ENCODE data around the gene GALNT2.
A peak's percentile ranks its signal among the peaks of the same experiment; 100 is the strongest.

The GALNT2 gene

DNA sequence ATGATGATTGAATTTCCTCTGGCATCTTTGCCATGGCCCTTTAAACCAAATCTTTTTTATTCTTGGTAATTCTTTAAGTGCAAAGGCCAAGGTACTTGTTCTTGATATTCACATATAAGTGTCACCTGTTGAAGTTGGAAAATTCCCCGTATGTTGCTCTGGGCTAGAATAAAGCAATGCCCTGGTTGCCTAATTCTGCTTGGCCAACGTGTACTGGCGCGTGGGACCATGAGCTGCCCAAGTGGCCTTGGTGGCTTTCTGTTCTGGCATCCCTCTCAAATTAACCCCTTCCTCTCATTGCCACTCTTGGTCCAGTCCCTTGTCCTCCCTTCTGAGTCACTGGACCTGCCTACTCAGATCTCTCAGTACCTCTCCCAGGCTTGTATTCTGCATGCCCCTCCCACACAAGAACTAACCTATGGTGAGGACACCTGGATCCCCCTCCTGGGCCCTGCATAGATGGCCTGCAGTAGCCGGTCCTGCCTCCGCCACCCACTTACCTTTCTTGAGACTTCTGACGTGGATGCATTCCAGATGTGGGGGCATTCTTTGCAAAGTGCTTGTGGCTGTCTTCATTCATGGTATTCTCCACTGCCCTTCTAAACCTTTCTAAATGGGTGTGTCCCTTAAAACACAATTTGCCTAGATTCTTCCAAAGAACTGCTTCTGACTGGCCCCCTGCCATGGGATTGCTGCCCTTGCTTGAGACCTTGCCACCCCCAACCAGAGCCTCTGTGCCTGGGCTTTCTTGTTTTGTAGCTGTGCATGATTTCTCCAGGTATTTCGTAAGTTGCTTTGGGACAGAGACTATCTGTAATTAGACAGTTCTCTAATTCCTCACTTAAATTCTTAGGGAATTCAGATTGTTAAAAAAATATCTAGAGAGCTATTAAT lies 152.4 kb downstream of the GALNT2 start:
- no peak for DNase-seq

DNA sequence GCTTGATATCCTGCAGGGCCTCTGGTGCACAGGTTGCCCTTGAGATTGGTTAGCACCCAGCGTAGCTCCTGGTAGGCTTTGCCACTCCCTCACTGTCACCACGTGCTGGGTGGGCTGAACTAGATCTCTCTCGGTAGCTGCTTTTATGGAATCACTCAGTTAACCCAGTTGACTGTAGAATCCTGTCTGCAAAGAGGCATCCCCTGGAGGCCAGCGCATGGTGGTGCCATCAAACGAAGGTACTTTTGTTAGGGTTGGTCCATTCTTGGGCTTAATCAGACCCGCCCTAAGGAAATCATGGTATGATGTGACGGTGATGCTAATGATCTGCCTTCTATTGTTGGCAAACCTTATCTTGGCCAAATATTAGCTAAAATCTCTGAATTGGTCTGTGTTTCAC lies 153.4 kb downstream of the GALNT2 start:
- DNase-seq: no peak

- no peak for DNase-seq
Observed at GRCh38 chr1:230220907-230221306, 153.9 kb downstream of the GALNT2 start.

DNA sequence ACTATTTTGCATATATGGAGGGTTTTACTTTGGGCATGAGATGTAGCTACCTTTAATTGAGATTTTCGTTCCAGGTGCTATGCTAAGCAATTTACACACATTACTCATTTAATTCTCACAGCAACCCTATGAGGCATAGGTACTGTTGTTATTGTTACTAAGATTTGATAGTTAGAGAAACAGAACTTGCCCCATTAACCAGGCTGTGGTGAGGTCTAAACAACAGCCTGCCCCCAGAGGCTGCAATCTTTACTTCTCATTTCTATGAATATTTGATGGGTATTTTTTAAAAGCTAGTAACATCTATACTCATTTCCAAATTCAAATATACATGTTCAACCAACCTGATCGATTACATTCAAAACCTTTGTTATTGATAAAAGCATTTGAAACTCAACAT lies 155.6 kb downstream of the GALNT2 start:
- DNase-seq: peak; percentile 37

- DNase-seq: no peak
Observed at GRCh38 chr1:230224101-230224960, 157.3 kb downstream of the GALNT2 start.

- no peak for DNase-seq
Observed at GRCh38 chr1:230226007-230226800, 159.2 kb downstream of the GALNT2 start.

- DNase-seq: no peak
Observed at GRCh38 chr1:230226814-230227213, 159.8 kb downstream of the GALNT2 start.

DNA sequence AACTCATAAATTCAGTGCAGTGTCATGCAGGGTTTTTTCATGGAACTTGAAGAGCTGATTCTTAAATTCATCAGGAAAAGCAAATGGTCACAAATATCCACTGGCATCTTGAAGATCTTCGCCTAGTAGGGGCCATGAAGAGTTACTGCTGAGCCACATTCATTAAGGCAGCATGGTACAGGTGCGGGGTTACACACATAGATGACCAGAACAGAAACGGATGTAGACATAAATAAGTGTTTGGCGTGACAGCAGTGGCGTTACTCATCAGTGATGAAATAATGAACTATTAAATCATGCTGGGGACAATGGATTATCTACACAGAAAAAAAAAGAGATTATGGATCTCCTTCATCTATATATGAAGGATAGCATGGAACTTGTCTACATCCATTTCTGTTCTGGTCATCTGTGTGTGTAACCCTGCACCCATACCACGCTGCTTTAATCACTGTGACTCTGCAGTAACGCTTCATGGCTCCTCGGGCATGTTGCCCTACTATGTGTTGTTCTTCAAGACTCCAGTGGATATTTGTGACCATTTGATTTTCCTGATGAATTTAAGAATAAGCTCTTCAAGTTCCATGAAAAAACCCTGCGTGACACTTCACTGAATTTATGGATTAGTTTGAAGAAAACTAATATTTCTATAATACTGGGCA lies 161.3 kb downstream of the GALNT2 start:
- no peak for DNase-seq

GRCh38 chr1:230230273-230230672 lies 163.2 kb downstream of the GALNT2 start:
- DNase-seq: no peak

GRCh38 chr1:230230948-230231773 lies 164.1 kb downstream of the GALNT2 start:
- DNase-seq: no peak

DNA sequence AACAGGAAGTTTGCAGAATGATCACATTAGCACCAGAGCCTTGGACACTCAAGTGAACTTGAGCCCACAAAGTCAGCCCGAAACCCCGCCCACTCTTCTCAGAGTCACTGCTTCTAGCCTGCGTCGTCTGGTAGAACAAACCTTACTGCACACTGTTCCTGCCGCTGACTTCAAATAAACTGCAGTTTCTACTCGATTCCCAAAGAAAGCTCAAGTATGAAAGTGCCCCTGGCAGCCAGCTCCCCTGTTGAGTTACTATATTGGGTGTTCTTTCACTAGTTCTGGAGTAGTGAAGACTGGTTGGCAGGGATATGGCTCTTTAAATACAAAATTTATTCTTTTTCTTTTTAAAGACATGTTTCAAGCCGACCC lies 164.7 kb downstream of the GALNT2 start:
- DNase-seq: peak; percentile 7

- no peak for DNase-seq
Observed at GRCh38 chr1:230232371-230232771, 165.3 kb downstream of the GALNT2 start.

DNA sequence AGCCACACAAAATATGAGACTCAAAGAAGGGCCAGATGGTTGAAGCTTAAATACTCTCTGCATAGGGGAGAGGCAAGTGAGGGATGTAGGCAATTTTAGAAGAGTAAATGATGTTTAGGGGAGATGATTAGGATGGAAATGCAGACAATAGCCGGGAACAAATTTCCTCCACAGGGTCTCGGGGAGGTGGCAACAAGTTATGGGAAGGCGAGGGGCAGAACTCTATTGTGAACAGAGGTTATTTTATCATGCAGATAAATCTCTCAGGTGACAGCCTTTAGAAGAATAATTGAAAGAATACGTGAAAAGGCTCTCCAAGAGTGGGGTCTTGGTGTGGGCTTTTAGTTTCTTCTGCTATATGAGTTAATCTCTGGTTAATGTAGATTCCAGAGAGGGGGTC lies 166.7 kb downstream of the GALNT2 start:
- DNase-seq: no peak

- no peak for DNase-seq
Observed at GRCh38 chr1:230235876-230236275, 168.8 kb downstream of the GALNT2 start.

DNA sequence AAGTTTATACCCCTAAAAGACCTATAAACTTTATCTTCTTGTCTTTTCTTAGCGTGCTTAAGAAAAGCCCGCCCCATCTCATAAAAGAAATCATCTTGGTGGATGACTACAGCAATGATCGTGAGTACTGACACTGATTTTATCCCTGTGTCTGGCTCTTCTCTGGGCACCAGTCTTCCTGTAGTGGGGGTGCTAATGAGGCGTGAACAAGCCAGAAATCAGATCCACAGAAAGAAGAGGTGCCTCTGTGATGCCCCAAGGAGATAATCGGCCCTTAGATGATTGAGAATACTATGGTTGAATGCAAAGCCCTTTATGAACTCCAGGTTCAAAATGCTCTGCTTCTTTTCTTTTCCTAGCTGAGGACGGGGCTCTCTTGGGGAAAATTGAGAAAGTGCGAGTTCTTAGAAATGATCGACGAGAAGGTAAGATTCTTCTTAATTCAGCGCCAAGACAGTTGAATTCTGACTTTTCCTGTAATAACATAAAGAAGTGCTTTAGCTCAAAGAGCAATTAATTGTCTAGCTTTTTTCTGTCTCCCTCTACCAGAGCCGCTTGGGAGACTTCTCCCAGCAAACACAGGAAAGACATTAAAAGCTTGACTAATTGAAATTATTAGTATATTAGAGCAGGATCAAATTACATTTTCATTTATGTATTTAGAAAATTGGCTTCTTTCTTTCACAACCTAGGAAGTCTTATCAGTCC lies 169.4 kb downstream of the GALNT2 start:
- no peak for DNase-seq

DNA sequence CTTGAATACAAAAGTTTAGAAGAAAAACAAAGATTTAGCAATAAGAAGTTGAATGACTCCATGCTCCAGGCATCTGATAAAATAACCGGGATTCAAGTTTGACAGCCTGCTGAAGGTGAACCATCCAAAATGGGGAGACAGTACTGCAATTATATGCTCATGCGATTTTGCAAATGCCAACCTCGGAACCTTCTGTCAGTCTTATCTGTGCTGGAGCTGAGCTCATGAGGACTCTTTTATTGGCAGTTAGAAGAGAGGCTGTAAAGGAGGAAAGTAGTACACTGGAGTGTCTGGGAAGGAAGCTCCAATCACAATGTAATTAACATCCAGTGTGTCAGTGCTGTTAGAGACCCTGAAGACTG lies 170.0 kb downstream of the GALNT2 start:
- no peak for DNase-seq

GRCh38 chr1:230237805-230238204 lies 170.8 kb downstream of the GALNT2 start:
- no peak for DNase-seq

- DNase-seq: peak; percentile 16
Observed at GRCh38 chr1:230240446-230241086, 173.5 kb downstream of the GALNT2 start.

DNA sequence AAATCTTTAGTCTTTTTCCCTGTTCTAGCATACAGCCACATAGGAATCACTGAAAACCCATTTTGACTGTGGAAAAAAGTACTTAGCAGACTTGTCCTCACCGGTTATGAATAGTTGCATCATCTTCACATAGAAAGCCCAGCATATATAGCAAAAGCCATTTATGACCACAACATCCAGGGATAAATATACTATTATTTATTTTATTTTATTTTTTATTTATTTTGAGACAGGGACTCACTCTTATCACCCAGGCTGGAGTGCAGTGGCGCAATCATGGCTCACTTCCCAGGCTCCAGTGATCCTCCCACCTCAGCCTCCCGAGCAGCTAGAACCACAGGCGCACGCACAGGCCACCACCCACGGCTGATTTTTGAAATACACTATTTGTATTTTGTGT lies 175.3 kb downstream of the GALNT2 start:
- DNase-seq: peak; percentile 7

DNA sequence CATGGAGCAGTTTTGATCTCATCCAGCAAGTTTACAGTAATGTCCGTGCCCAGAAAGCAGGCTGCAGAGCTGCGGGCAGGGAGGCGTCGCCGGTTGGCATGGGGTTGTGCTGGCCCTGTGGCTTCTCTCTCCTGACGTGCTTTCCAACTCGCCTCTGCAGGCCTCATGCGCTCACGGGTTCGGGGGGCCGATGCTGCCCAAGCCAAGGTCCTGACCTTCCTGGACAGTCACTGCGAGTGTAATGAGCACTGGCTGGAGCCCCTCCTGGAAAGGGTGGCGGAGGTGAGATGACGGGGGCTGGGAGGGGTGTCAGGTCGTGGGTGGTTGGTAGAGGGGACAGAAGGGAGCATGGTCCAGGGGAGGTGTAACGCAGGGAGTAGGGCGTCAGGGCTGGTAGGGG lies 176.1 kb downstream of the GALNT2 start:
- DNase-seq: no peak
